Keratinocyte (primary cell): ENCODE data around the gene BMF. TPM values are rescaled to one million over a fixed set of nuclear protein-coding genes. Genes with fewer than 3 reads are reported as not detected.

Source experiments
- DNase-seq: peaks from one replicate; pipeline ENCODE4 v3.0.0-alpha.2; 2011; ENCODE audit warnings: low read depth, missing footprints, low spot score
- FAIRE-seq: peaks from 2 replicates; lab custom pipeline; 2011; peaks lifted over from hg19 to GRCh38; lab: Jason Lieb, UNC
- H2AFZ ChIP-seq: 2 replicates; pipeline ENCODE4 v1.6.0; 2012; ENCODE audit warnings: low read length, control low read depth, inconsistent platforms; ENCODE audit not compliant: control insufficient read depth
- H3K27ac ChIP-seq: 2 replicates; pipeline ENCODE4 v1.5.1; 2011; ENCODE audit warnings: low read length; ENCODE audit not compliant: control insufficient read depth, insufficient read depth
- H3K27me3 ChIP-seq: 3 replicates; pipeline ENCODE4 v1.6.0; 2011; ENCODE audit warnings: low read length; ENCODE audit not compliant: control insufficient read depth, insufficient read depth; ENCODE audit errors: extremely low read depth
- H3K36me3 ChIP-seq, 2 experiments: 2 replicates in 1 of 2; 3 replicates in 1 of 2; pipeline ENCODE4 v1.5.1; 2011; ENCODE audit warnings: low read length in 2 of 2, mild to moderate bottlenecking in 1 of 2; ENCODE audit not compliant: control insufficient read depth in 2 of 2, insufficient read depth in 2 of 2; ENCODE audit errors: extremely low read depth in 1 of 2
- H3K4me1 ChIP-seq: 3 replicates; pipeline ENCODE4 v1.5.1; 2011; ENCODE audit warnings: low read length; ENCODE audit not compliant: control insufficient read depth, insufficient read depth; ENCODE audit errors: extremely low read depth
- H3K4me2 ChIP-seq: 3 replicates; pipeline ENCODE4 v1.6.0; 2011; ENCODE audit warnings: low read depth, low read length; ENCODE audit not compliant: control insufficient read depth, insufficient read depth; ENCODE audit errors: extremely low read depth
- H3K4me3 ChIP-seq, 3 experiments: fragments of 200-600 bp in 1 of 3; sonication (generic) in 1 of 3; 2 replicates in 2 of 3; 3 replicates in 1 of 3; pipeline ENCODE4 v1.5.1; 2011 to 2016; ENCODE audit warnings: low read length in 3 of 3, mild to moderate bottlenecking in 3 of 3, control low read depth in 2 of 3, inconsistent platforms in 1 of 3, low read depth in 1 of 3, mixed read lengths in 1 of 3, mixed run types in 1 of 3, moderate library complexity in 1 of 3; ENCODE audit not compliant: control insufficient read depth in 2 of 3, insufficient read depth in 2 of 3; ENCODE audit errors: extremely low read depth in 1 of 3
- H3K79me2 ChIP-seq: 2 replicates; pipeline ENCODE4 v1.6.0; 2012; ENCODE audit warnings: low read length; ENCODE audit not compliant: control insufficient read depth, insufficient read depth
- H3K9ac ChIP-seq: 3 replicates; pipeline ENCODE4 v1.6.0; 2011; ENCODE audit warnings: low read length; ENCODE audit not compliant: control insufficient read depth, insufficient read depth; ENCODE audit errors: extremely low read depth
- H3K9me1 ChIP-seq: 3 replicates; pipeline ENCODE4 v1.6.0; 2011; ENCODE audit warnings: low read length; ENCODE audit not compliant: control insufficient read depth, insufficient read depth; ENCODE audit errors: extremely low read depth
- H3K9me3 ChIP-seq: 2 replicates; pipeline ENCODE4 v1.5.1; 2012; ENCODE audit warnings: low read depth, low read length; ENCODE audit not compliant: control insufficient read depth
- H4K20me1 ChIP-seq: 3 replicates; pipeline ENCODE4 v1.6.0; 2011; ENCODE audit warnings: low read length; ENCODE audit not compliant: control insufficient read depth, insufficient read depth; ENCODE audit errors: extremely low read depth
- CTCF ChIP-seq, 3 experiments: IDR thresholded peaks in 1 of 3; conservative IDR thresholded peaks in 1 of 3; optimal IDR thresholded peaks in 1 of 3; 2 replicates in 2 of 3; 3 replicates in 1 of 3; pipeline versions ENCODE3 to v1.5.1; 2011; ENCODE audit warnings: low read length in 3 of 3, mild to moderate bottlenecking in 3 of 3, moderate library complexity in 2 of 3, control low read depth in 1 of 3, inconsistent platforms in 1 of 3; ENCODE audit not compliant: insufficient read depth in 2 of 3; ENCODE audit errors: extremely low read depth in 1 of 3
- EZH2 ChIP-seq: IDR thresholded peaks from one replicate; pipeline ENCODE4 v1.6.1; 2012; ENCODE audit warnings: inconsistent platforms, mild to moderate bottlenecking, low read length, moderate library complexity
- dilution Hi-C: fragments of 300-500 bp; cut with MboI; formaldehyde crosslinking; loops from one replicate; pipeline ENCODE4 v1.7.0; 2020; ENCODE audit warnings: low sequenced_read_pairs; ENCODE audit not compliant: extremely low pct_ligation_motif_present
- polyA plus RNA-seq, 5 experiments: library from polyadenylated mRNA; depleted of rRNA in 3 of 5; stranded (reverse) in 3 of 5; stranded (forward) in 1 of 5; unstranded in 1 of 5; fragments of >200 nt; gene quantifications; 1 replicate in 1 of 5; 2 replicates in 3 of 5; 3 replicates in 1 of 5; pipeline versions ENCODE4 v1.2.1 to v1.2.3, GENCODE V29; 2011 to 2012; ENCODE audit warnings: missing spikeins in 2 of 5, low read depth in 1 of 5, low replicate concordance in 1 of 5

BMF gene
- polyA plus RNA-seq, 1 donor (not counting 4 experiments of a cell fraction or from before 2014, with no cell fraction given): 0.13 TPM

GRCh38 chr15:40121911-40122638, 13.4 kb upstream of the BMF start:
- dilution Hi-C loops: no loop called here
- Histone ChIP-seq H3K9ac (no peak overlapping the region), H3K4me3 (no peak overlapping the region), H3K27me3 (no peaks in the 10 kb centered on the region), H3K9me3 (no peaks in the 10 kb centered on the region), H3K27ac (no peak overlapping the region), H4K20me1 (no peaks in the 10 kb centered on the region), H3K36me3 (no peaks in the 10 kb centered on the region), H3K4me2 (no peak overlapping the region), H3K9me1 (no peaks in the 10 kb centered on the region), H3K4me1 (peaks cover 20% of the 10 kb centered on the region), H3K79me2 (no peaks in the 10 kb centered on the region), H2AFZ (no peak overlapping the region)
- TF ChIP-seq CTCF (optimal IDR thresholded peaks at IDR 0.05 in 1 of 3, IDR thresholded peaks at IDR 0.05 in 1 of 3, conservative IDR thresholded peaks at IDR 0.05 in 1 of 3; ENCODE audit: extremely low read depth in 1 of 3, insufficient read depth in 2 of 3, low read length in 3 of 3) (no peak), EZH2 (no peak)
- DNase-seq (no peak), FAIRE-seq (no peak)

GRCh38 chr15:40118473-40118872, 9.8 kb upstream of the BMF start:
- Histone ChIP-seq H3K4me3 (no peak overlapping the region), H3K27me3 (peaks cover 10% of the 10 kb centered on the region), H2AFZ (no peak overlapping the region), H3K9ac (no peak overlapping the region), H3K9me1 (no peaks in the 10 kb centered on the region), H3K4me1 (peaks cover 10% of the 10 kb centered on the region), H3K27ac (no peak overlapping the region), H3K4me2 (peak overlapping the region; percentile 10), H3K79me2 (no peaks in the 10 kb centered on the region), H4K20me1 (no peaks in the 10 kb centered on the region), H3K36me3 (no peaks in the 10 kb centered on the region), H3K9me3 (no peaks in the 10 kb centered on the region)
- peak; percentile 73 for FAIRE-seq
- dilution Hi-C loops: no loop called here
- DNase-seq: no peak
- no peak for TF ChIP-seq CTCF (optimal IDR thresholded peaks at IDR 0.05 in 1 of 3, IDR thresholded peaks at IDR 0.05 in 1 of 3, conservative IDR thresholded peaks at IDR 0.05 in 1 of 3; ENCODE audit: extremely low read depth in 1 of 3, insufficient read depth in 2 of 3, low read length in 3 of 3)
- no peak for TF ChIP-seq EZH2
